IPS-15b (cell line): ENCODE results near the gene PCDHGC5.

ENCODE experiments used
- H3K27me3 ChIP-seq: one replicate; pipeline ENCODE4 v1.6.1; 2013; ENCODE audit warnings: low read length; ENCODE audit not compliant: control insufficient read depth, insufficient read depth
- H3K36me3 ChIP-seq: one replicate; pipeline ENCODE4 v1.6.1; 2013; ENCODE audit warnings: low read length; ENCODE audit not compliant: control insufficient read depth, insufficient read depth
- H3K4me1 ChIP-seq: one replicate; pipeline ENCODE4 v1.6.1; 2013; ENCODE audit warnings: mild to moderate bottlenecking, low read length; ENCODE audit not compliant: control insufficient read depth, insufficient read depth
- H3K4me3 ChIP-seq: one replicate; pipeline ENCODE4 v1.5.1; 2013; ENCODE audit warnings: low read depth, low read length
- H3K9ac ChIP-seq: one replicate; pipeline ENCODE4 v1.6.1; 2013; ENCODE audit warnings: low read depth, mild to moderate bottlenecking, low read length
- H3K9me3 ChIP-seq: one replicate; pipeline ENCODE4 v1.6.1; 2013; ENCODE audit warnings: mild to moderate bottlenecking, low read length; ENCODE audit not compliant: control insufficient read depth, insufficient read depth

The PCDHGC5 gene

DNA sequence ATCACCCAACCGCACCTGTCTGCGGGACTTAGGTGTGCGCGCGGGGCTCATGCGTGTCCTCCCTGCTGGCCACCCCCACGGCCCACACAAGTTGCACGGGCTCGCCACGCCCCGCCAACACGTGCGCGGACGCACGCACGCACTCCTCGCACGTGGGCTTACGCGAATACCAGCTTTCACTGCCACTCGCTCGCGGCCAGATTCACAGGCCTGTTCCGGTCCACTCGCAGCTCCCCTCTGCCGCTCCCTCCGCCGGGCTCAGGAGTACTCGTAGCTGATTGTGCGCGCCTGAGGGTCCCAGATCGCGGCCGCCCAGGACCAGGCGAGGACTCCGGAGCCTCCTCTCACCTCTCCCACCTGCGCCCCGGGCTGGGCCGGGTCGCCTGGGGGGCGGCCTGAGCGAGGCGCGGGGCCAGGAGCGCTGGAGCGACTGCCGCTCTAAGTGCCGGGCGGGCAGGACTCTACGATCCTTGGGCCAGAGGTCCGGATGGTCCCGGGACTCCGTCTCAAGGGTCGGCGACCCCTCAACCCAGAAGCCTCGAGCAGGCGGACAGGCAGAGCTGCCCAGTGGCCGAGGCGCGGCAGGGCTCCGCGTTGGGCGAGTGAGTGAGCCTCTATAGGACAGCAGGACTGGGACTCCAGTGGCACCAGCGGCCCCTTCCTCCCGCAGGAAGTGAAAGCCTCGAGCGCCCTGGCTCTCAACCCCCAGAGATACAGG, 3.4 kb downstream of the PCDHGC5 start:
- Histone ChIP-seq H3K36me3 (no peaks in the 10 kb centered on the region), H3K9me3 (no peaks in the 10 kb centered on the region), H3K27me3 (peaks cover 49% of the 10 kb centered on the region), H3K4me3 (peak overlapping the region; percentile 45), H3K9ac (no peak overlapping the region), H3K4me1 (peaks cover 24% of the 10 kb centered on the region)

DNA sequence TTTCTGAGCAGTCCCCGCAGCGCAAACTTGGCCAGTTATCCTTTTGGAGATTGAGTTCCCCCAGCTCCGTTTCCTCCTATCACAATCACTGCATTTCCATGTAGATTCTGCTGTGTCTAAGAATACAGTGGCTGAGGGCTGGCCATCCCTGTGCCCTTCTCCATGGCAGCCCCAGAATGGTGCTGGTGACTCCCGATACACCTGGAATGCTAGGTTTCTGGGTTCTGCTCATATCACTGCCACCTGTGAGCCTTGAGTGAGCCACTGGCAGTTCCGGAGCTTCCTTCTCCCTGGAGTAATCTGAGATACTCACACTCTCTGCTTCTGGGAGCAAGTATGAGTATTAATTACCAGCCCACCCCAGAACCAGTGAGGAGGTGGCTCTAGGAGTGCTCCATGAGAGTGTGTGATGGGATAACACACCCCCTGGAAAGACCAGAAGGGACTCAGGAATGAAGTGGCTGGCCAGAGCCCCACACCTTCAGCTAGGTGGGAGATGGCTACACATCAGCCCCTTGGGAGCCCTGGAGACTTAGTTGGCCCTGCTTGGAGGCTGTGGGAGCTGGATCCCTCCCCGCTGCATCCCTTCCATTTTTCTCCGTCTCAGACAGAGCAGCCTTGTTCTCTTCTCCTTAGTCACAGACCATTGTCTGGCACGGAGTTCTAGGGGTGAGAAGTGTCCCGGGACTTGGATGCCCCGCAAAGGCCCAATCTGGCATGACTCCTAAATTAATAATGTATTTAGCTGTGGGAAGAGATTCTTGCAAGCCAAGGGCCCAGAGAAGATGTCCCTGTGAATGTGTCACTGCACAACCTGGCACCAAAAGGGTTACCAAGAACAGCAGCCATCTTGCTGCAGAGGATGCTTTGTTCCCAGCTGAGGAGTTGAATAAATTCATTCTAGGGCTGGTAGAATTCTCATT, 4.9 kb downstream of the PCDHGC5 start:
- no peaks in the 10 kb centered on the region for H3K36me3 ChIP-seq
- no peaks in the 10 kb centered on the region for H3K9me3 ChIP-seq
- peaks cover 48% of the 10 kb centered on the region for H3K27me3 ChIP-seq
- H3K4me3 ChIP-seq, result peak overlapping the region; percentile 62
- no peak overlapping the region for H3K9ac ChIP-seq
- peaks cover 19% of the 10 kb centered on the region for H3K4me1 ChIP-seq

GRCh38 chr5:141494761-141495452, 6.0 kb downstream of the PCDHGC5 start:
- Histone ChIP-seq H3K9me3 (no peaks in the 10 kb centered on the region), H3K4me3 (peak overlapping the region; percentile 62), H3K9ac (peak overlapping the region; percentile 24), H3K4me1 (peaks cover 19% of the 10 kb centered on the region), H3K27me3 (peaks cover 42% of the 10 kb centered on the region), H3K36me3 (no peaks in the 10 kb centered on the region)

- Histone ChIP-seq H3K27me3 (peaks cover 38% of the 10 kb centered on the region), H3K9me3 (no peaks in the 10 kb centered on the region), H3K9ac (no peak overlapping the region), H3K4me1 (peaks cover 19% of the 10 kb centered on the region), H3K4me3 (peak overlapping the region; percentile 62), H3K36me3 (no peaks in the 10 kb centered on the region)
Observed at GRCh38 chr5:141495453-141495811, 6.6 kb downstream of the PCDHGC5 start.

GRCh38 chr5:141496038-141496437, 7.2 kb downstream of the PCDHGC5 start:
- Histone ChIP-seq H3K4me3 (peak overlapping the region; percentile 12), H3K9me3 (no peaks in the 10 kb centered on the region), H3K36me3 (no peaks in the 10 kb centered on the region), H3K9ac (no peak overlapping the region), H3K27me3 (peaks cover 32% of the 10 kb centered on the region), H3K4me1 (peaks cover 19% of the 10 kb centered on the region)

GRCh38 chr5:141501761-141502160, 12.9 kb downstream of the PCDHGC5 start:
- Histone ChIP-seq H3K27me3 (no peaks in the 10 kb centered on the region), H3K4me3 (no peak overlapping the region), H3K36me3 (no peaks in the 10 kb centered on the region), H3K4me1 (peaks cover 2% of the 10 kb centered on the region), H3K9ac (no peak overlapping the region), H3K9me3 (no peaks in the 10 kb centered on the region)

DNA sequence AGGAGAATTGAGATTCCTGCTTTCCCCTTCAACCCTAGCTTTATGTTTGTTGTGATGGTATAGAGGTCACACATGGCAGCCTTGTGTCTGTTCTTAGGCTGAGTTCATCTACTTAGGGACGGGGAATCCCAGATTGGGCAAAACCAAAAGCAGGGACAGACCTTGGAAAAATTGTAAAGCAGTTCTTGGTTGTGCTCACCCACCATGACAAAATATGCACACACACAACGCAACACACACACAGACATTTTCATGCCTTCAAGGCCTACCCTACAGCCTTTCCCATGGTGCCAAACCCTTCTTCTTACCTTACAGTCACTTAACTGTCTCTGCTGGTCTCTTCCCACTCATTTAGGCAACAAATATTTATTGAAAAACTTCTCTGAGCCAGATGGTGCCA, 14.8 kb downstream of the PCDHGC5 start:
- Histone ChIP-seq H3K4me1 (peaks cover 17% of the 10 kb centered on the region), H3K36me3 (no peaks in the 10 kb centered on the region), H3K27me3 (no peaks in the 10 kb centered on the region), H3K9ac (no peak overlapping the region), H3K4me3 (no peak overlapping the region), H3K9me3 (no peaks in the 10 kb centered on the region)

GRCh38 chr5:141504216-141504615, 15.3 kb downstream of the PCDHGC5 start:
- Histone ChIP-seq H3K9ac (no peak overlapping the region), H3K4me3 (no peak overlapping the region)

GRCh38 chr5:141506381-141507155, 17.7 kb downstream of the PCDHGC5 start:
- Histone ChIP-seq H3K9ac (no peak overlapping the region), H3K36me3 (peaks cover 7% of the 10 kb centered on the region), H3K9me3 (no peaks in the 10 kb centered on the region), H3K4me1 (peaks cover 17% of the 10 kb centered on the region), H3K4me3 (no peak overlapping the region), H3K27me3 (no peaks in the 10 kb centered on the region)

More at GRCh38 chr5:141504216-141504615, 15.3 kb downstream of the PCDHGC5 start:
- no peaks in the 10 kb centered on the region for H3K27me3 ChIP-seq
- no peaks in the 10 kb centered on the region for H3K36me3 ChIP-seq
- peaks cover 17% of the 10 kb centered on the region for H3K4me1 ChIP-seq
- no peaks in the 10 kb centered on the region for H3K9me3 ChIP-seq

- Histone ChIP-seq H3K9ac (no peak overlapping the region), H3K4me3 (no peak overlapping the region), H3K27me3 (no peaks in the 10 kb centered on the region), H3K9me3 (no peaks in the 10 kb centered on the region), H3K36me3 (peaks cover 7% of the 10 kb centered on the region), H3K4me1 (peaks cover 15% of the 10 kb centered on the region)
Observed at GRCh38 chr5:141507387-141508091, 18.7 kb downstream of the PCDHGC5 start.

DNA sequence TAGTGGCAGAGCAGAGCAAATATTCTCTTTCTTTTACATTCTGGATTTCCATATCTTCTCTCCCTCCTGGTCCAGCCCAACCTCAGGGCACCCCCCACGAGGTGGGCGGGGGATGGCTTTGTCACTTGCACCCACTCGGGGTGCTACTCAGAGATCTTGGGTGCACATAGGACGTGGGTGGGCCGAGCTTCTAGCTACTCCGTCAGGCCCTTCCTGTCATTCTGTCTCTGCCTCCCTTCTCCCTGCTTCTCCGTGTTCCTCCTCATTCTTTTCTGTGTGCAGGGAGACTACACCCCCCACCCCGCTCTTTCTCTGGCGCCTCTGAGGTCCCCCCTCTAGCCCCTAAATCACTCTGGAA, 19.5 kb downstream of the PCDHGC5 start:
- Histone ChIP-seq H3K9me3 (no peaks in the 10 kb centered on the region), H3K4me3 (peak overlapping the region; percentile 32), H3K4me1 (peaks cover 15% of the 10 kb centered on the region), H3K9ac (no peak overlapping the region), H3K27me3 (no peaks in the 10 kb centered on the region), H3K36me3 (peaks cover 7% of the 10 kb centered on the region)
